Right atrium auricular region (tissue), 2 donors: ENCODE results near the gene FNDC4. TPM values are rescaled to one million over a fixed set of nuclear protein-coding genes. Genes with fewer than 3 reads are reported as not detected.

ENCODE experiments used
- DNase-seq: peaks from one replicate; pipeline ENCODE4 v3.0.0-alpha.2; 2019; ENCODE audit warnings: low spot score
- H3K27ac ChIP-seq, 2 donors: fragments of 200-600 bp; sonication (generic); 1 replicate in 1 of 2; 2 replicates in 1 of 2; pipeline ENCODE4 v1.5.1; 2016 to 2019
- H3K27me3 ChIP-seq, 2 donors: fragments of 200-600 bp; sonication (generic); one replicate each; pipeline versions ENCODE4 v1.5.1 to v1.6.0; 2017 to 2019
- H3K36me3 ChIP-seq: fragments of 200-600 bp; sonication (generic); one replicate; pipeline ENCODE4 v1.5.1; 2016
- H3K4me1 ChIP-seq, 2 donors: fragments of 200-600 bp; sonication (generic); one replicate each; pipeline versions ENCODE4 v1.5.1 to v1.6.0; 2017 to 2019
- H3K4me3 ChIP-seq, 2 donors: fragments of 200-600 bp; sonication (generic); 1 replicate in 1 of 2; 2 replicates in 1 of 2; pipeline ENCODE4 v1.5.1; 2017 to 2019; ENCODE audit warnings: mild to moderate bottlenecking in 1 of 2, moderate library complexity in 1 of 2
- H3K9me3 ChIP-seq, 2 donors: fragments of 200-600 bp; sonication (generic); one replicate each; pipeline ENCODE4 v1.5.1; 2019
- CTCF ChIP-seq, 2 donors: fragments of 200-600 bp; sonication (generic); IDR thresholded peaks; one replicate each; pipeline ENCODE4 v1.5.1; 2019; ENCODE audit warnings: antibody characterized with exemption in 2 of 2
- total RNA-seq, 2 donors: library from RNA; depleted of rRNA; stranded (reverse); fragments of >200 nt; gene quantifications; one replicate each; pipeline ENCODE4 v1.1.0, GENCODE V29; 2016

FNDC4 gene
- total RNA-seq, 2 donors from 2014 or later, result 2.2 to 19.3 TPM

GRCh38 chr2:27507293-27507692, 12.3 kb upstream of the FNDC4 start:
- H3K4me3 ChIP-seq, result no peak overlapping the region
- no peaks in the 10 kb centered on the region for H3K4me1 ChIP-seq
- no peaks in the 10 kb centered on the region for H3K36me3 ChIP-seq
- no peak overlapping the region for H3K27ac ChIP-seq
- no peak for DNase-seq
- H3K9me3 ChIP-seq, result no peaks in the 10 kb centered on the region
- no peak for TF ChIP-seq CTCF (IDR thresholded peaks at IDR 0.05)
- H3K27me3 ChIP-seq, result no peaks in the 10 kb centered on the region

- no peak for TF ChIP-seq CTCF (IDR thresholded peaks at IDR 0.05)
- Histone ChIP-seq H3K4me3 (no peak overlapping the region), H3K9me3 (no peaks in the 10 kb centered on the region), H3K27ac (no peak overlapping the region), H3K27me3 (no peaks in the 10 kb centered on the region), H3K36me3 (no peaks in the 10 kb centered on the region), H3K4me1 (no peaks in the 10 kb centered on the region)
- DNase-seq, result no peak
These were observed 11.6 kb upstream of the FNDC4 start for GRCh38 chr2:27506587-27506986.

- H3K9me3 ChIP-seq, result no peaks in the 10 kb centered on the region
These were observed 7.1 kb upstream of the FNDC4 start for GRCh38 chr2:27502142-27502541.

GRCh38 chr2:27501042-27501441, 6.0 kb upstream of the FNDC4 start:
- H3K27me3 ChIP-seq, result no peaks in the 10 kb centered on the region
- no peak overlapping the region for H3K4me3 ChIP-seq
- H3K36me3 ChIP-seq, result no peaks in the 10 kb centered on the region
- no peak for TF ChIP-seq CTCF (IDR thresholded peaks at IDR 0.05)
- H3K9me3 ChIP-seq, result no peaks in the 10 kb centered on the region
- no peak overlapping the region for H3K27ac ChIP-seq
- H3K4me1 ChIP-seq, result peaks cover 0 to 6% of the 10 kb centered on the region in 2 donors
- DNase-seq, result no peak

More at GRCh38 chr2:27502142-27502541, 7.1 kb upstream of the FNDC4 start:
- Histone ChIP-seq H3K27me3 (no peaks in the 10 kb centered on the region), H3K4me1 (no peaks in the 10 kb centered on the region), H3K4me3 (no peak overlapping the region), H3K27ac (no peak overlapping the region), H3K36me3 (no peaks in the 10 kb centered on the region)
- no peak for DNase-seq
- no peak for TF ChIP-seq CTCF (IDR thresholded peaks at IDR 0.05)

GRCh38 chr2:27498975-27499374, 4.0 kb upstream of the FNDC4 start:
- peaks cover 0 to 15% of the 10 kb centered on the region in 2 donors for H3K4me1 ChIP-seq
- no peaks in the 10 kb centered on the region for H3K9me3 ChIP-seq
- H3K36me3 ChIP-seq, result no peaks in the 10 kb centered on the region
- DNase-seq, result no peak
- no peak overlapping the region for H3K4me3 ChIP-seq
- no peak overlapping the region for H3K27ac ChIP-seq
- no peaks in the 10 kb centered on the region for H3K27me3 ChIP-seq
- TF ChIP-seq CTCF (IDR thresholded peaks at IDR 0.05), result no peak

- no peak for DNase-seq
- Histone ChIP-seq H3K27me3 (no peaks in the 10 kb centered on the region), H3K4me3 (no peak overlapping the region), H3K27ac (no peak overlapping the region), H3K9me3 (no peaks in the 10 kb centered on the region), H3K36me3 (no peaks in the 10 kb centered on the region), H3K4me1 (peaks cover 0 to 15% of the 10 kb centered on the region in 2 donors)
- TF ChIP-seq CTCF (IDR thresholded peaks at IDR 0.05), result no peak
These were observed 2.3 kb upstream of the FNDC4 start for GRCh38 chr2:27497288-27497627.
